Activated CD4-positive, alpha-beta T cell treated with anti-CD3 and anti-CD28 coated beads, Interleukin-2, amount 50 U/mL, for 24 hours (primary cell): ENCODE results near the gene PRRX2.
"Not testable (repeated sequence)": the region's sequence is repeated elsewhere in the genome, so short reads cannot be mapped to it uniquely, and the experiment has no call there.

ENCODE experiments used
- DNase-seq, 2 donors: peaks; one replicate each; pipeline ENCODE4 v3.0.0-alpha.2; 2020; ENCODE audit warnings: low read depth in 1 of 2, low spot score in 1 of 2

The PRRX2 gene

DNA sequence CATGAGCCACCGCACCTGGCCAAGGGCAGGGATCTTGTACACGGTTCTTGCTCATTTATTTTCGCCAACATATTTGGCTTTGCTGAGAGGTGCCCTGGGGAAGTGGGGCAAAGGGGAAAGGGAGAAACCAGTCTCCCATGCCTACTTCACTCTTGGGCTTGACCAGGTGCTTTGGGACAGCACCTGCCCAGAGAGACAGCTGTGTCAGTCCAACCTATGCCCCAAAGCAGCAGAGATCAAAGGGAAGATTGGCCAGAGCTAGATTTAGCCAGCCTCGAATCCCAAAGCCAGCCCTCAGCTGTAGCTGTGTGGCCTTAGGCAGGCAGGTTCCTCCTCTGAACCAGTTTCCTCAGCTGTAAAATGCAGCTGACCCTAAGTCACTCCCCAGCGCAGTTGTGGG is 89.7 kb downstream of the PRRX2 start:
- DNase-seq, result no peak

DNA sequence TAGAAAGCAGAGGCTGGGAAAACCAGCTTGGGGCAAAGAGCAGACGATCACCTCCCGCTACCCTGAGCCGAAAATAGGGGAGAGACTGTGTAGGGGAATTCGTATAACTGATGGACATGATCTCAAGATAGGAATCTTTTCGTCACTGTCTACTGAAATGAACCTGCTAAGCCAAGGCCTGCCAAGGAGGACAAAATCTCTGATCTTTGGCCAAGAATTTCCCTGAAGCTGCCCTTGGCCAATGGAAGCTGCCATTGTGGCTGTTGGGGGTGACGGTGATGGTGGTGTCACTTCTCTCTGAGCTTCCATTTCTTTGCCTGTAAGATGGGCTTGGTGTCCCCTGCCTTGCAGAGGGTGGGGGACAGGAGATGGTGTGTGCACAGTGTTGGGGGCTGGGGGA is 90.7 kb downstream of the PRRX2 start:
- no peak for DNase-seq

DNA sequence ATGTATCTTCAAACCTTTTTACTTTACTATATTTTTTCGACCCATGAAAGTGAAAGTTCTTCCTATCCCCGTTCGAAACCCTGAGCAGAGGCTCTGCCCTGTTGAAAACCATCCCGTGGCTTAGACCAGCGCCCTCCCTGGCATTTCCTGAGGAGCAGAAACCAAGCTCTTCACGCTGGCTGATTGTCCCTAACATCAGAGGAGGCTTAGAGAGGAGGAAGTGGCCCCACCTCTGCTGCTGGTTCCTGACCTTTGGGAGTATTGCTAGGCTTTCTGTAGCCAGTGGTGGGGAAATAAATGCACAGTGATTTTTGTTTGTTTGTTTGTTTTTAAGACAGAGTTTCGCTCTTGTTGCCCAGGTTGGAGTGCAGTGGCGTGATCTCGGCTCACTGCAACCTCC is 91.6 kb downstream of the PRRX2 start:
- no peak for DNase-seq

DNA sequence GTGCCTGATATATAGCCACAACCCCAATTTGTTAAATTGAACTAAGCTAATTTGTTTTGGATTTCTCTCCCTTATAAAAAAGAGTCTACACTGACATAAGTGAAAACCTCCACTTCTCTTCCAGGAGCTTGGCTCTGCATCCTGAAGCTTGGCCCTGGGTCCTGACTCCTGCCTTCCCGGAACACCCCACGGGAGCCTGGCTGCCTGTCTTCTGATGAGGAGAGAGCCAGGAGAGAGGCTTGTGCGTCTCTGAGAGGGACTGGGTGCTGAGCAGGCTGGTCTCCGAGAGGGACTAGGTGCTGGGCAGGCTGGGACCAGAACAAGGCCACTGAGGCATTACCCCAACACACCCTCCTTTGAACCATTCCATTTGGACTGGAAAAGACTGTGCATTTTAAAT is 93.9 kb downstream of the PRRX2 start:
- no peak for DNase-seq

DNA sequence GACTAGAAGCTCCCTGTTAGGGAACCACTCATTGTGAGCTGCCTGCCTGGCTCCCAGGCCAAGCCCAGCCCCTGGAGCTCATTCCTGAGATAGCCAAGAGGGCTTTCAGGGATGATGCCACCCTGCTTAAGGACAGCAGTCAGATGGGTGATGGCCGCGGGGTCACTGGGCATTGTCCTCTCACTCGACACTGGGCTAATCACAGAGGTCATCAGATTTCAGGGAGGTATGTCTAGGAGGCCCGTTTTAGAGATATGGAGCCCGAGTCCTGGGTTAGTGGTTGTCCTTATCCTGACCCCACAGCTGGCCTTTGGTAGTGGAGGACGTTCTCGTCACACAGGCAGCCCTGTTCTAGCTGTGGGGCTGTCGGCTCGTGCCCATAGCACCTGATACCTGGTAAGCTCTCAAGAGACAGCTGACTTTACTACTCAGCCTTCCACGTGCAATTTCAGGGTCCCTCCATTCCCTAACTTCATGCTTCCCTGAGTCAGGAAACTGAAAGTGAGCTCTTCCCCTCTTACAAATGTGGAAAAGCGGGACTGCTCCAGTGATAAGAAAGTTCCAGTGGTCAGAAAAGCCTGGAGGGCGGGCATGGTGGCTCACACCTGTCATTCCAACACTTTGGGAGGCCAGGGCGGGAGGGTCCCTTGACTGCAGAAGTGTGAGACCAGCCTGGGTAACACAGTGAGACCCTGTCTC is 94.5 kb downstream of the PRRX2 start:
- no peak for DNase-seq

DNA sequence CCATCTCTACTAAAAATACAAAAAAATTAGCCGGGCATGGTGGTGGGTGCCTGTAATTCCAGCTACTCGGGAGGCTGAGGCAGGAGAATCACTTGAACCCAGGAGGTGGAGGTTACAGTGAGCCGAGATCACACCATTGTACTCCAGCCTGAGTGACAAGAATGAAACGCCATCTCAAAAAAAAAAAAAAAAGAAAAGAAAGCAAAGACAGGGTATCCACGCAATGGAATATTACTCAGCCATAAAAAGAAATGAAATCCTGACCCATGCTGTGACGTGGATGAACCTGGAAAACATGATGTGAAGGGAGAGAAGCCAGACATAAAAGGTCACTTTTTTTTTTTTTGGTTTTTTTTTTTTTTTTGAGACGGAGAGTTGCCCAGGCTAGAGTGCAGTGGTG is 95.3 kb downstream of the PRRX2 start:
- not testable (repeated sequence) for DNase-seq

DNA sequence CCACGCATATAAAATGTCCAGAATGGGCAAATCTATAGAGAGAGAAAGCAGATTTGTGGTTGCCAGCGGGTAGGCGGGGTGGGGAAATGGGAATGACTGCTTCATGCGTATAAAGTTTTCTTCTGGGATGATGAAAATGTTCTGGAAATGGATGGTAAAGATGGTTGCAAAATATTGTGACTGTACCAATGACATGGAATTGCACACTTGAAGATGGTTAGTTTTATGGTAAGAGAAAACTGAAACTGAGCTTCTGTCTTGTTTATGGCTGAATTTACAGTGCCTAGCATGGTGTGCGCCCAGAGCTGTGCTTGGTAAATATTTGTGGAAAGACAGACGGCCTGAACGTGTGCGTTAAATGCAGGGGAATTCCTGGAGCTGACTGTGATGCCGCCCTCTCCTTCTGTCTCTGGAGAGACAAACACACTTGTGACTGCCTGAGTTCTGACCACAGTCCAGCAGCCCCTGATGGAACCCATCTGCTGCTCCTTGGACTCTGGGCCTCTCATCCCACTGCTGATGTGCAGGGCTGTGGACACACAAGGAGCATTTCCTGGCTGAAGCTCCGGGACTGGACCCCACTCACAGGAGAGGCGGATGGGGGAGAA is 96.0 kb downstream of the PRRX2 start:
- no peak for DNase-seq

DNA sequence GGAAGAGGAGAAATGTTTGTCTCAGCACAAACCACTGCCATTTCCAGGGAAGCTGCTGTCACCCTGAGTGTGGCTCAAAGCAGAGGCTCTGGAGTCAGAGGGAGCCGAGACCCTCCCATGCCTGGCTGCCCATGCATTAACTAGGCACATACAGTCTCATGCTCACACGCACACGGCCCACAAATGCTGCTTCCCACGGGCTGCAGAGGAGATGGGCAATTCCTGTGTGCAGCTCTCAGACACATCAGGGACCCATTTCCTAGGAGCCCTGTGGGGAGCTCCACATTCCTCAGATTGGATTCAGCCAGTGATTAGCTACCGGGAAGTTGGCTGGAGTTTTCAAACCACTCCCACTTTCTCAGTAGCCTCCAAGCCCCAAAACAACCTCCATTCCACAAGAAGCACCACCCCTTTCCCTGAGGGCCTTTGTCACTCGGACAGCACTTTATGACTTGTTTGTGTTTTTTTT is 96.5 kb downstream of the PRRX2 start:
- no peak for DNase-seq

DNA sequence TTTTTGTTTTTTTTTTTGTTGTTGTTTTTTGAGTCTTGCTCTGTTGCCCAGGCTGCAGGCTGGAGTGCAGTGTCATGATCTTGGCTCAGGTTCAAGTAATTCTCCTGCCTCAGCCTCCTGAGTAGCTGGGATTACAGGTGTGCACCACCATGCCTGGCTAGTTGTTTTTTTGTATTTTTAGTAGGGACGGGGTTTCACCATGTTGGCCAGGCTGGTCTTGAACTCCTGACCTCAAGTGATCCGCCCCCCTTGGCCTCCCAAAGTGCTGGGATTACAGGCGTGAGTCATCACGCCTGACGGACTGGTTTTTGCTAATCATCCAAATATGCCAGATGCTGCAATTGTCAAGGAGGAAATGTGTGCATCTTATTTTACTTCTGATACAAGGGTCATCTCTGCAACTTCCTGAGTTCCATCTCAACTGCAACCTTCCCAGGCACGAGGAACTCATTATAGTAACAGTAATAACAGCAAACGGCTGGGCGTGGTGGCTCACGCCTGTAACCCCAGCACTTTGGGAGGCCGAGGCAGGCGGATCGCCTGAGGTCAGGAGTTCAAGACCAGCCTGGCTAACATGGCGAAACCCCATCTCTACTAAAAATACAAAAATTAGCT is 97.0 kb downstream of the PRRX2 start:
- DNase-seq, result not testable (repeated sequence)

DNA sequence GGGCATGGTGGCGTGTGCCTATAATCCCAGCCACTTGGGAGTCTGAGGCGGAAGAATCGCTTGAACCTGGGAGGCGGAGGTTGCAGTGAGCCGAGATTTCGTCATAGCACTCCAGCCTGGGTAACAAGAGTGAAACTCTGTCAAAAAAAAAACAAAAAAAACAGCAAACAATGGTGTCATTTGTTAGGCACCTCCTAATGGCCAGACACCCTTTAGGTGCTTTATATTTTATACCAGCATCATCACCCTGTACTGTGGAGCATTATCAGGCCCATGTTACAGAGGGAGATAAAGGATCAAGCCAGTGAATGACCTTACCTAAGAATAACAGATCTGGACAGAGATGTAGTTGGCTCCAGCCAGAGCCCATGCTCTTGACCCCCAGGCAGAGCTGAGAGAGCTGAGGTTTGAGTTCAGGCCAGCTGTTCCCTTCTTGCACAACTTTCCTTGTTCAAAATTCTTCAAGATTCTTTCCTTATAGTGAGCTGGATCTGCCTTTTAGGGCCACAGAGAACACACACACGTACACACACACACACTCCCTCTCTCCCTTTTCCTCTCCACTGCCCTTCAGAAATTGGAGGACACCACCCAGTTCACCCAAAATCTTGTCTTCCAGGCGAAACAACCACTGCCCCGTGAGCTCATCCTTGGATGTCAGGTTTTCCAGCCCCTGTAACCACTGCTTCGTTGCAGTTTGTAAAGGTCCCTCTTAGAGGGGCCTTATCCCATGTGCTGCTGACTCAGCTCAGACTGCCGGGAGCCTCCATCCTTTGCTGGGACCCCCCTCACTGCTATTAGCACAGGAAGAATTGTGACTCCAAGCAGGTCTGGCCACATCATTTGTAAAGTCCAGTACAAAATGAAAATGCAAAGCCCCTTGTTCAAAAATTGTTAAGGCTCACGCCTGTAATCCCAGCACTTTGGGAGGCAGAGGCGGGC is 97.8 kb downstream of the PRRX2 start:
- no peak for DNase-seq

DNA sequence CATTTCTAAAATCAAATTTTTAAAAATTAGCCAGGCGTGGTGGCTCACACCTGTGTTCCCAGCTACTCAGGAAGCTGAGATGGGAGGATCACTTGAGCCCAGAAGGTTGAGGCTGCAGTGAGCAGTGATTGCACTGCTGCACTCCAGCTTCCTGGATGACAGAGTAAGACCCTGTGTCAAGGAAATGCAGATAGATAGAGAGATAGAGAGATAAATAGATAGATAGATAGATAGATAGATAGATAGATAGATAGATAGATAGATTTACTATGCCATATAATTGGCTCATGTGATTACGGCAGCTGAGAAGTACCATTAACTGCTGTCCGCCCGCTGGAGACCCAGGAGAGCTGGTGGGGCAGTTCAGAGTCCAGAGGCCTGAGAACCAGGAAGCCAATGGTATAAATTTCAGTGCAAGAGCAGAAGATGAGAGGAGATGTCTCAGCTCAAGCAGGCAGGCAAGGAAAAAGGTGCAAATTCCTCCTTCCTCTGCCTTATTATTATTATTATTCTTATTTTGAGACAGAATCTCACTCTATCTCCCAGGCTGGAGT is 100.4 kb downstream of the PRRX2 start:
- DNase-seq, result no peak

DNA sequence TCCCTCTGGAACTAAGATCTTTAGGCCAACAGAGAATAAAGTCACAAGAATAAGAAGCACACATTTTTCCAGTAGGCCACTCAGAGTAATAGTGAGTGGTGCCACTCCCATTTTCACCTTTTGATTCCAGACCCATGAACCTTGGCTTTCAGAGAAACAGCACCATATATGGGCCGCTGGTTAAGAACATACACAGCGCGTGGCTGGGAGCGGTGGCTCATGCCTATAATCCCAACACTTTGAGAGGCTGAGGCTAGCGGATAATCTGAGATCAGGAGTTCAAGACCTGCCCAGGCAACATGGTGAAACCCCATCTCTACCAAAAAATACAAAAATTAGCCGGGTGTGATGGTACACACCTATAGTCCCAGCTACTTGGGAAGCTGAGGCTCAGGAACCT is 103.0 kb downstream of the PRRX2 start:
- no peak for DNase-seq

DNA sequence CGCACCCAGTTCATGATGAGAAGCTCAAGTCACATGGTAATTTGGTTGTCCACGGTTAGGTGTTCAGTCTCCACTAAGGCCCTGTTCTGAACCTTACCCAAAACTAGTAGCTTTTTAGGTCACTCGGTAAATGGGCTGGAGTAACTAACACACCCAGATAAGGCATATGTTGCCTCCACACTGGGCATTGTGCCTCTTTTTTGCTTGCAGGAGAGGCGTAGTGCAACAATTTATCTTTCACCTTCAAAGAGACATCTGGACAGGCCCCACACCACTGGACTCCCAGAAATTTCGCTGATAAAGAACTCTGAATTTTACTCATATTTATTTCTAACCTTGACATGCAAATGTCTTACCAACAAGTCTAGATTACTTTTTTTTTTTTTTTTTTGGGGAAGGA is 104.2 kb downstream of the PRRX2 start:
- no peak for DNase-seq

DNA sequence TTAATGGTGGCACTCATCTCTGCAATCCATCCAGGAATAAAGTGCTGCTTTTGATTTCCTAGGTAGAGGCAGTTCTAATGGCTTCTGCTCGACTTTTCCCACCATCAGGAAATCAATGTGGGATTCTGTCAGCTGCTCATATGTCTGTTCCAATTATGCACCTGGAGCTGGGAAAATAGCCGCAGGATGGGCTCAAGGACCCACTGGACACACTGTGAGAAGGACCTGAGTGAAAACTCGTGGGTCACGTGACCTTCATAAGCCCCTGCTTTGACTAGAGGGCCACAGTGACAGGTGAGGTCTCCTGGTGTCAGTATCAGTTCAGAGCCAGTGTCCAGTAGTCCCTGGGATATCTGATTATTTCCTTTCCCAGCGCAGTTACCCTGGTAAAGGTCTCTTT is 105.3 kb downstream of the PRRX2 start:
- DNase-seq, result no peak
